Caki2 (cell line): Measurements from ENCODE around the gene AADACL3. TPM values are rescaled to one million over a fixed set of nuclear protein-coding genes. Genes with fewer than 3 reads are reported as not detected.
"Not testable (repeated sequence)": the region's sequence is repeated elsewhere in the genome, so short reads cannot be mapped to it uniquely, and the experiment has no call there.

Source experiments
- DNase-seq: peaks from one replicate; pipeline ENCODE4 v3.0.0-alpha.2; 2015; ENCODE audit warnings: low read depth
- in situ Hi-C: cut with HindIII; loops from 2 replicates; pipeline ENCODE4 v1.10.0; 2016; ENCODE audit warnings: low sequenced_read_pairs, low pct_unique_long_range_greater_than_20kb, mixed read lengths
- total RNA-seq: library from RNA; depleted of rRNA; stranded (reverse); fragments of >200 nt; shearing (Covaris generic); gene quantifications from 2 replicates; pipeline ENCODE4 v1.2.3, GENCODE V29; 2014; ENCODE audit warnings: low replicate concordance; rRNA removed

AADACL3 gene
- total RNA-seq = not detected in 2 replicates

GRCh38 chr1:12715896-12716437 is at the start of gene AADACL3:
Gene AADACL3 (plus strand): TSS chr1:12716110. CDS start chr1:12716177, 67 bp downstream.
- in situ Hi-C loops = no loop called here
- DNase-seq = no peak

GRCh38 chr1:12666141-12666735 is 49.7 kb upstream of the AADACL3 start:
- in situ Hi-C loops = no loop called here
- DNase-seq = no peak

GRCh38 chr1:12669529-12670068 is 46.3 kb upstream of the AADACL3 start:
- no peak for DNase-seq
- in situ Hi-C loops = no loop called here

- in situ Hi-C loops = no loop called here
- no peak for DNase-seq
These were observed 41.6 kb upstream of the AADACL3 start for GRCh38 chr1:12674358-12674757.

GRCh38 chr1:12676122-12676521 is 39.8 kb upstream of the AADACL3 start:
- in situ Hi-C loops, DNase-seq: not testable (repeated sequence)

GRCh38 chr1:12677565-12677964 is 38.3 kb upstream of the AADACL3 start:
- in situ Hi-C loops = no loop called here

GRCh38 chr1:12678350-12678749 is 37.6 kb upstream of the AADACL3 start:
- in situ Hi-C loops = no loop called here
- no peak for DNase-seq

More at GRCh38 chr1:12677565-12677964, 38.3 kb upstream of the AADACL3 start:
- DNase-seq = no peak

- in situ Hi-C loops = no loop called here
- DNase-seq = no peak
These were observed 37.1 kb upstream of the AADACL3 start for GRCh38 chr1:12678820-12679219.

- in situ Hi-C loops = no loop called here
- DNase-seq = no peak
These were observed 25.8 kb upstream of the AADACL3 start for GRCh38 chr1:12690156-12690555.

GRCh38 chr1:12692967-12693782 is 22.7 kb upstream of the AADACL3 start:
- no peak for DNase-seq
- in situ Hi-C loops = no loop called here

GRCh38 chr1:12696658-12697057 is 19.3 kb upstream of the AADACL3 start:
- in situ Hi-C loops = no loop called here
- no peak for DNase-seq

- in situ Hi-C loops = no loop called here
- no peak for DNase-seq
These were observed 18.5 kb upstream of the AADACL3 start for GRCh38 chr1:12697397-12697796.

- in situ Hi-C loops = no loop called here
- no peak for DNase-seq
These were observed 12.0 kb upstream of the AADACL3 start for GRCh38 chr1:12703821-12704451.

GRCh38 chr1:12706061-12706460 is 9.8 kb upstream of the AADACL3 start:
- no peak for DNase-seq
- in situ Hi-C loops = no loop called here

GRCh38 chr1:12708396-12709090 is 7.4 kb upstream of the AADACL3 start:
- DNase-seq = no peak
- in situ Hi-C loops = no loop called here

- DNase-seq = no peak
- in situ Hi-C loops = no loop called here
These were observed 6.8 kb upstream of the AADACL3 start for GRCh38 chr1:12709091-12709491.

- no peak for DNase-seq
- in situ Hi-C loops = no loop called here
These were observed 6.2 kb upstream of the AADACL3 start for GRCh38 chr1:12709696-12710095.

GRCh38 chr1:12711536-12711935 is 4.4 kb upstream of the AADACL3 start:
- DNase-seq = no peak
- in situ Hi-C loops = no loop called here
